Measurements from ENCODE around the gene TRNP1. TPM values are rescaled to one million over a fixed set of nuclear protein-coding genes. Genes with fewer than 3 reads are reported as not detected.

TRNP1 gene
- polyA plus RNA-seq, 3 donors: 0.55 to 2.8 (median 0.92) TPM

- no peak overlapping the region for H3K27ac Mint-ChIP-seq
- Histone ChIP-seq H3K9ac (ENCODE audit: insufficient read depth, low read length, poor library complexity, severe bottlenecking) (no peak overlapping the region), H3K4me3 (replicated peaks in 1 of 3; ENCODE audit: low read depth in 2 of 3, low read length in 3 of 3) (no peak overlapping the region), H3K27ac (ENCODE audit: low read depth in 1 of 2, low read length in 2 of 2) (no peak overlapping the region), H2AFZ (ENCODE audit: insufficient read depth, low read depth, low read length, poor library complexity, severe bottlenecking) (no peak overlapping the region), H3K4me2 (replicated peaks; ENCODE audit: extremely low read depth, low read length, poor library complexity, severe bottlenecking) (no peak overlapping the region), H3K27me3 (ENCODE audit: control insufficient read depth in 2 of 2, insufficient read depth in 2 of 2, low read length in 2 of 2) (peaks cover 0 to 5% of the 10 kb centered on the region in 2 donors), H4K20me1 (ENCODE audit: insufficient read depth, low read length) (no peaks in the 10 kb centered on the region), H3K36me3 (replicated peaks in 1 of 2; ENCODE audit: control insufficient read depth in 1 of 2, insufficient read depth in 2 of 2, low read length in 2 of 2) (no peaks in the 10 kb centered on the region), H3K9me3 (replicated peaks in 1 of 2; ENCODE audit: control insufficient read depth in 1 of 2, insufficient read depth in 1 of 2, low read length in 2 of 2) (no peaks in the 10 kb centered on the region), H3K4me1 (ENCODE audit: control insufficient read depth in 1 of 2, insufficient read depth in 2 of 2, low read length in 2 of 2) (peaks cover 8 to 9% of the 10 kb centered on the region in 2 donors), H3K79me2 (ENCODE audit: insufficient read depth, low read length) (no peaks in the 10 kb centered on the region)
- no peak for TF ChIP-seq CTCF (IDR thresholded peaks at IDR 0.05)
- 100% methylated on average over 2 of the region's 6 CpGs for WGBS (ENCODE audit: insufficient coverage)
- H3K4me3 Mint-ChIP-seq: no peak overlapping the region
- H3K4me1 Mint-ChIP-seq: peaks cover 19% of the 10 kb centered on the region
- H3K36me3 Mint-ChIP-seq: no peaks in the 10 kb centered on the region
- intact Hi-C loops (cut with micrococcal nuclease): loop anchor here in 1 of 2 donors (10.0 kb wide), 2 partner anchors 147 to 247 kb away; no protein-coding TSS in a partner anchor
- H3K9me3 Mint-ChIP-seq: peaks cover 0 to 7% (median 1%) of the 10 kb centered on the region in 7 donors
- H3K27me3 Mint-ChIP-seq (ENCODE audit: low read depth in 3 of 3): peaks cover 4 to 11% (median 6%) of the 10 kb centered on the region in 3 donors
- DNase-seq: no peak
These were observed 54.4 kb downstream of the TRNP1 start for GRCh38 chr1:27047914-27048313.

GRCh38 chr1:27049100-27049499, 55.6 kb downstream of the TRNP1 start:
- Histone ChIP-seq H3K4me1 (ENCODE audit: control insufficient read depth in 1 of 2, insufficient read depth in 2 of 2, low read length in 2 of 2) (peaks cover 8 to 9% of the 10 kb centered on the region in 2 donors), H3K4me3 (replicated peaks in 1 of 3; ENCODE audit: low read depth in 2 of 3, low read length in 3 of 3) (no peak overlapping the region), H3K4me2 (replicated peaks; ENCODE audit: extremely low read depth, low read length, poor library complexity, severe bottlenecking) (no peak overlapping the region), H3K36me3 (replicated peaks in 1 of 2; ENCODE audit: control insufficient read depth in 1 of 2, insufficient read depth in 2 of 2, low read length in 2 of 2) (no peaks in the 10 kb centered on the region), H3K9me3 (replicated peaks in 1 of 2; ENCODE audit: control insufficient read depth in 1 of 2, insufficient read depth in 1 of 2, low read length in 2 of 2) (no peaks in the 10 kb centered on the region), H3K27me3 (ENCODE audit: control insufficient read depth in 2 of 2, insufficient read depth in 2 of 2, low read length in 2 of 2) (peaks cover 0 to 5% of the 10 kb centered on the region in 2 donors), H3K27ac (ENCODE audit: low read depth in 1 of 2, low read length in 2 of 2) (no peak overlapping the region), H2AFZ (ENCODE audit: insufficient read depth, low read depth, low read length, poor library complexity, severe bottlenecking) (no peak overlapping the region), H3K79me2 (ENCODE audit: insufficient read depth, low read length) (no peaks in the 10 kb centered on the region), H3K9ac (ENCODE audit: insufficient read depth, low read length, poor library complexity, severe bottlenecking) (no peak overlapping the region), H4K20me1 (ENCODE audit: insufficient read depth, low read length) (no peaks in the 10 kb centered on the region)
- intact Hi-C loops (cut with micrococcal nuclease): loop anchor here in 1 of 2 donors (10.0 kb wide), 2 partner anchors 146 to 246 kb away; no protein-coding TSS in a partner anchor
- Mint-ChIP-seq H3K4me1 (peaks cover 19% of the 10 kb centered on the region), H3K4me3 (no peak overlapping the region), H3K27me3 (ENCODE audit: low read depth in 3 of 3) (peaks cover 4 to 12% (median 11%) of the 10 kb centered on the region in 3 donors), H3K36me3 (no peaks in the 10 kb centered on the region), H3K27ac (no peak overlapping the region), H3K9me3 (peaks cover 0 to 7% (median 1%) of the 10 kb centered on the region in 7 donors)
- DNase-seq: no peak
- no peak for TF ChIP-seq CTCF (IDR thresholded peaks at IDR 0.05)
- WGBS (ENCODE audit: insufficient coverage): no CpG with 5 or more reads among the region's 2 CpGs
